Small intestine (tissue), 16 donors: ENCODE measurements around the gene GADD45G. TPM values are rescaled to one million over a fixed set of nuclear protein-coding genes. Genes with fewer than 3 reads are reported as not detected.

Experiments
- DNase-seq, 2 donors: peaks; one replicate each; pipeline versions ENCODE4 v3.0.0 to v3.0.0-alpha.2; 2013
- FAIRE-seq: peaks from 2 replicates; lab custom pipeline; 2012; peaks lifted over from hg19 to GRCh38; lab: Jason Lieb, UNC
- H3K27ac ChIP-seq, 3 donors: one replicate each; pipeline ENCODE4 v1.5.1; 2013; ENCODE audit warnings: low read length in 2 of 3, mild to moderate bottlenecking in 2 of 3, control low read depth in 1 of 3, inconsistent platforms in 1 of 3, low read depth in 1 of 3, moderate library complexity in 1 of 3
- H3K27me3 ChIP-seq, 3 donors: one replicate each; pipeline ENCODE4 v1.6.1; 2013; ENCODE audit warnings: low read length in 3 of 3, inconsistent platforms in 1 of 3; ENCODE audit not compliant: control insufficient read depth in 3 of 3, insufficient read depth in 3 of 3
- H3K36me3 ChIP-seq, 3 donors: one replicate each; pipeline ENCODE4 v1.6.1; 2013; ENCODE audit warnings: low read length in 3 of 3, inconsistent platforms in 1 of 3, low read depth in 1 of 3, mild to moderate bottlenecking in 1 of 3, moderate library complexity in 1 of 3; ENCODE audit not compliant: control insufficient read depth in 3 of 3, insufficient read depth in 2 of 3
- H3K4me1 ChIP-seq, 3 donors: one replicate each; pipeline ENCODE4 v1.6.1; 2013; ENCODE audit warnings: low read length in 2 of 3, inconsistent platforms in 1 of 3, low read depth in 1 of 3, mild to moderate bottlenecking in 1 of 3, moderate library complexity in 1 of 3; ENCODE audit not compliant: control insufficient read depth in 3 of 3, insufficient read depth in 2 of 3
- H3K4me3 ChIP-seq, 3 donors: one replicate each; pipeline ENCODE4 v1.5.1; 2013; ENCODE audit warnings: low read length in 3 of 3, control low read depth in 1 of 3, inconsistent platforms in 1 of 3, low read depth in 1 of 3, mild to moderate bottlenecking in 1 of 3, moderate library complexity in 1 of 3
- H3K9me3 ChIP-seq, 2 donors: one replicate each; pipeline ENCODE4 v1.6.1; 2013; ENCODE audit warnings: low read depth in 1 of 2, low read length in 1 of 2; ENCODE audit not compliant: control insufficient read depth in 2 of 2, insufficient read depth in 1 of 2
- WGBS, 3 donors: extraction: QIAGEN DNeasy Blood & Tissue Kit; methylation state at CpG; one replicate each; pipeline ENCODE4 v1.1.7; 2013; 5-methylcytosine and 5-hydroxymethylcytosine counted together
- long read RNA-seq, 10 donors: transcript quantifications; one replicate each; lab custom pipeline, GENCODE V29; 2026
- polyA plus RNA-seq, 4 donors: library from polyadenylated mRNA; stranded (reverse) in 3 of 4; unstranded in 1 of 4; fragments of 200-250 nt in 3 of 4; fragments of 120-200 nt in 1 of 4; gene quantifications; one replicate each; pipeline versions ENCODE4 v1.2.1 to v1.2.3, GENCODE V29; 2013
- donor health status: healthy with polysubstance abuse.
- donor health status: control.
- donor health status: control.
- donor health status: Bipolar disorder and iron deficiency.
- donor health status: healthy.

The GADD45G gene, protein sequence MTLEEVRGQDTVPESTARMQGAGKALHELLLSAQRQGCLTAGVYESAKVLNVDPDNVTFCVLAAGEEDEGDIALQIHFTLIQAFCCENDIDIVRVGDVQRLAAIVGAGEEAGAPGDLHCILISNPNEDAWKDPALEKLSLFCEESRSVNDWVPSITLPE
- 10 to 100 TPM; 13.7 to 25.4 (median 23.6) TPM for polyA plus RNA-seq
- long read RNA-seq, donor 1, transcript GADD45G-201 (4 exons, 1,065 nt) = major isoform, 15 of 15 reads
- long read RNA-seq, donor 1, partial matches to known transcripts = 0 of 15 reads
- long read RNA-seq, donor 1, other reads (novel, unspliced or antisense) = 0 of 15 reads
- long read RNA-seq, donor 2, partial matches to known transcripts = 0 of 1 reads
- long read RNA-seq, donor 2, other reads (novel, unspliced or antisense) = 0 of 1 reads
- long read RNA-seq, donor 3, partial matches to known transcripts = 0 of 4 reads
- long read RNA-seq, donor 3, other reads (novel, unspliced or antisense) = 0 of 4 reads
- long read RNA-seq, donor 4 = 0 reads
- long read RNA-seq, donor 5, partial matches to known transcripts = 5 of 7 reads
- long read RNA-seq, donor 5, other reads (novel, unspliced or antisense) = 0 of 7 reads
- long read RNA-seq, donor 6, partial matches to known transcripts = 0 of 3 reads
- long read RNA-seq, donor 6, other reads (novel, unspliced or antisense) = 0 of 3 reads
- long read RNA-seq, donor 7, transcript GADD45G-201 (4 exons, 1,065 nt) = major isoform, 8 of 8 reads
- long read RNA-seq, donor 7, partial matches to known transcripts = 0 of 8 reads
- long read RNA-seq, donor 7, other reads (novel, unspliced or antisense) = 0 of 8 reads
- long read RNA-seq, donor 8 = 0 reads
- long read RNA-seq, donor 9, partial matches to known transcripts = 0 of 2 reads
- long read RNA-seq, donor 9, other reads (novel, unspliced or antisense) = 0 of 2 reads
- long read RNA-seq, donor 10, transcript GADD45G-201 (4 exons, 1,065 nt) = major isoform, 18 of 18 reads
- long read RNA-seq, donor 10, partial matches to known transcripts = 0 of 18 reads
- long read RNA-seq, donor 10, other reads (novel, unspliced or antisense) = 0 of 18 reads

DNA sequence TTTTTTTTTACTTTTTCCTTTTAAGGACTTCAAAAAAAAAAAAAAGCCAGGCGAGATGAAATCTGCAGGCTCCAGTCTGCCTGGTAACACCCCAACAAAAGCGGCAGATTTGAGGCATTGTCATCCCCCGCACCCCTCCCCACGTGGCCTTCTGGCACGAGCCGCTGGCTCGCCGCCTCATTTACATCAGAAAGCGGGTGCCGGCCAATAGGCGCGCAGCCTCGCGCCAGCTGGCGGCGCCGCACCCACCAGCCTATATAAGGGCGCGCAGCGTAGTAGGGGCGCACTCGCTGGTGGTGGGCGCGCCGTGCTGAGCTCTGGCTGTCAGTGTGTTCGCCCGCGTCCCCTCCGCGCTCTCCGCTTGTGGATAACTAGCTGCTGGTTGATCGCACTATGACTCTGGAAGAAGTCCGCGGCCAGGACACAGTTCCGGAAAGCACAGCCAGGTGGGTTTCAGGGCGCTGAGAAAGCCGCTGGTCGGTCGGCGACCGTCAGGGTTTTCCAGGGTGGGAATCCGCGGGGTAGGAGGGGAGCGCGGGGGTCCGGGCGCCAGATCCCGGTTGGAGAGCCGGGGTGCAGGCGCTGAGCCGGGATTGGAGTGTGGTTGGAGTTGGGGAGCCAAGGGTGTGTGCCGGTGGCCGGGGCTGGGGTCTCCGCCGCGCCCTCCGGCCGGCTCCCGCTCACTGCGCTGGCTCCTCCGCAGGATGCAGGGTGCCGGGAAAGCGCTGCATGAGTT lies at the start of gene GADD45G:
Gene GADD45G (plus strand): TSS at position 284 of the 736 bp plus-strand sequence. CDS start 110 bp downstream, at position 394.
- DNase-seq (peak; percentile 84 to 92), FAIRE-seq (no peak)
- H3K9me3 ChIP-seq = no peaks in the 10 kb centered on the region
- H3K4me1 ChIP-seq = peaks cover 2 to 24% (median 2%) of the 10 kb centered on the region in 3 donors
- WGBS, 3 donors = 0 to 1% (median 1%) methylated on average over 63 of the region's 63 CpGs
- H3K4me3 ChIP-seq = peak within 1 kb of the TSS; percentile 65 to 90 (median 76)
- no peaks in the 10 kb centered on the region for H3K27me3 ChIP-seq
- peaks cover 0 to 8% (median 0%) of the 10 kb centered on the region in 3 donors for H3K36me3 ChIP-seq
- H3K27ac ChIP-seq = peak within 1 kb of the TSS; percentile 91 to 98 (median 96)

DNA sequence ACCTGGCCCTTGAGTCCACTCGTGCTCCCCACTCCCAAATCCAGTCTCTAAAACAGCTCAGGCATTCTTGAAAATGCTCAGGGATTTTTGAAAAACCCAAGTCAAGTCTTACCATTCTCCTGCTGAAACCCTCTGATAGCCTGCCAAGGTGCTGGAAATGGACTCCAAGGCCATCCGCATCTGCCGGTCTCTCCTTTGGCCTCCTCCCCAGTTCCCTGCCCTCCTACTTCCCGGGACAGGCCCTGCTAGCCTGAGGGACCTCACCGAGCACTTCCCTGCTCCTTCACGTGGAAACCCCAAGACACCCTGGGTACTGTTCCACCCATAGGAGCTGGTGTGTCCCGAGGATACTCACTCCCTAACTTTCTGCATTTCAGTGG lies 49.8 kb upstream of the GADD45G start:
- H3K9me3 ChIP-seq = no peaks in the 10 kb centered on the region
- H3K36me3 ChIP-seq = no peaks in the 10 kb centered on the region
- H3K27me3 ChIP-seq = no peaks in the 10 kb centered on the region
- no peak overlapping the region for H3K27ac ChIP-seq
- 91 to 94% (median 93%) methylated on average over 7 of the region's 7 CpGs for WGBS, 3 donors
- peaks cover 0 to 20% (median 2%) of the 10 kb centered on the region in 3 donors for H3K4me1 ChIP-seq
- H3K4me3 ChIP-seq = no peak overlapping the region
- FAIRE-seq = no peak
- DNase-seq = no peak

DNA sequence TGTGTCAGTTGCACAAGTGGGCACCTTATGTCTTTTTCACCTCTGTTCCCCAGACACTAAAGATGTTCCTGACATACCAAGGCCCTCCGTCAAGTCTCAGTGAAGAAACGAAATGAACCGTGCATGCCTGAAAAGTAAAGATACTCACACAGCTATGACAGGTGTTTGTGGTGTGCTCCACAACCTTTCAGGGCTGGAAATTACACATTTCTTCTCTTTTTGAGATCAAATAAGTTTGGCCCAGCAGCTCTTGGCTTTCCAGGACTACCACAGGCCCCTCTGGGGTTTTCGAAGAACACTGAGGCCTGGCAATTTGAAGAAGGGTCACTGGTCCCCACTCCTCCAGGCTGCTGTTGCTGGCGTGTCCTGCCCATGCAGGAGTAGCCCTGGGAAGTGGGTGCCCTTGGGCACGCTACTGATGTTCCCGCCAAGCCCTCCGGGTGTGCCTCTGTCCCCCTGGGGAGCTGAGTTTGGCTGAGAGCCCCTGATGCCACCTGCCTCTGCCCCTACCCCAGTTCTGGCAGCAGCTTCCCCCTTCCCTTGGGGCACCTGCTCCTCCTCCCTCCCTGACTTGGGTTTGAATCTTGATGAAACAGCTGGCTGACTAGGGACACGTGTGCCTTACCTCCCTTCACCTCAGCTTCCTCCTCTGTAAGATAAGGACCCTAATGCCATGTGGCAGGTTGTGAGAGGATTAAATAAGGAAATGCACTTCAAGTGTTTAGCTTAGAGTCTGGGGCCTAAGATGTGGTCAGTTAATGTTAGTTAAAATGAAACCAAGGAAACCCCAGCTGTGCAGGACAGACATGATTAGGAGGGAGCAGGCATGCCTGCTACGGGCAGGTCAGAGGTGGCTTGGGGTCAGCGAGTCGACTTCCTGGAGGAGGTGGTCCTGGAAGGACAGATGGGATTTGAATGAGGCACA lies 49.1 kb upstream of the GADD45G start:
- DNase-seq (peak in 1 of 2 donors; percentile 27), FAIRE-seq (no peak)
- 67 to 69% (median 68%) methylated on average over 12 of the region's 12 CpGs for WGBS, 3 donors
- peaks cover 0 to 20% (median 2%) of the 10 kb centered on the region in 3 donors for H3K4me1 ChIP-seq
- no peaks in the 10 kb centered on the region for H3K9me3 ChIP-seq
- H3K27ac ChIP-seq = peak overlapping the region; percentile 43 to 94 (median 73)
- no peaks in the 10 kb centered on the region for H3K36me3 ChIP-seq
- no peaks in the 10 kb centered on the region for H3K27me3 ChIP-seq
- H3K4me3 ChIP-seq = no peak overlapping the region

- 87 to 96% (median 88%) methylated on average over 6 of the region's 6 CpGs for WGBS, 3 donors
- H3K9me3 ChIP-seq = no peaks in the 10 kb centered on the region
- DNase-seq (no peak), FAIRE-seq (no peak)
- no peak overlapping the region for H3K4me3 ChIP-seq
- H3K27me3 ChIP-seq = no peaks in the 10 kb centered on the region
- H3K27ac ChIP-seq = no peak overlapping the region
- H3K36me3 ChIP-seq = no peaks in the 10 kb centered on the region
- H3K4me1 ChIP-seq = peaks cover 0 to 28% (median 2%) of the 10 kb centered on the region in 3 donors
Observed at GRCh38 chr9:89558196-89558899, 46.5 kb upstream of the GADD45G start.

GRCh38 chr9:89558948-89559347 lies 45.9 kb upstream of the GADD45G start:
- H3K4me1 ChIP-seq = peaks cover 0 to 28% (median 2%) of the 10 kb centered on the region in 3 donors
- no peak overlapping the region for H3K4me3 ChIP-seq
- H3K36me3 ChIP-seq = no peaks in the 10 kb centered on the region
- H3K27me3 ChIP-seq = no peaks in the 10 kb centered on the region
- 11 to 62% (median 38%) methylated on average over 2 of the region's 2 CpGs for WGBS, 3 donors
- FAIRE-seq (no peak), DNase-seq (peak in 1 of 2 donors; percentile 27)
- H3K27ac ChIP-seq = no peak overlapping the region
- no peaks in the 10 kb centered on the region for H3K9me3 ChIP-seq

GRCh38 chr9:89562186-89562814 lies 42.5 kb upstream of the GADD45G start:
- H3K4me3 ChIP-seq = no peak overlapping the region
- no peaks in the 10 kb centered on the region for H3K36me3 ChIP-seq
- H3K27me3 ChIP-seq = no peaks in the 10 kb centered on the region
- H3K9me3 ChIP-seq = peaks cover 0 to 3% of the 10 kb centered on the region in 2 donors
- peak overlapping the region in 1 of 3 donors; percentile 59 for H3K27ac ChIP-seq
- 82 to 84% (median 83%) methylated on average over 10 of the region's 10 CpGs for WGBS, 3 donors
- peaks cover 0 to 12% (median 2%) of the 10 kb centered on the region in 3 donors for H3K4me1 ChIP-seq
- peak in 1 of 2 donors; percentile 51 for DNase-seq
- FAIRE-seq = no peak
